ENCODE measurements around the gene RNF149. TPM values are rescaled to one million over a fixed set of nuclear protein-coding genes. Genes with fewer than 3 reads are reported as not detected.

The RNF149 gene
- total RNA-seq, 2 experiments from 2014 or later, result 48.7 to 53.2 TPM

- POLR2A ChIA-PET, result interaction anchor here (0.8 to 1.4 kb wide), 2 partner anchors 10 to 118 kb away, joined by 3 read pairs; no protein-coding TSS in a partner anchor
Observed at GRCh38 chr2:101231937-101232730, 76.4 kb downstream of the RNF149 start.

GRCh38 chr2:101231240-101231639 is 77.3 kb downstream of the RNF149 start:
- Mint-ChIP-seq H3K4me1 (ENCODE audit: low read depth) (no peaks in the 10 kb centered on the region), H3K4me3 (no peak overlapping the region), H3K27me3 (no peaks in the 10 kb centered on the region), H3K27ac (no peak overlapping the region), H3K9me3 (no peaks in the 10 kb centered on the region), H3K36me3 (ENCODE audit: low read depth) (no peaks in the 10 kb centered on the region)
- intact Hi-C loops (cut with micrococcal nuclease), result no loop called here
- ChIA-PET POLR2A (no interaction called here), CTCF (interaction anchor here (0.8 to 1.3 kb wide), 4 partner anchors 9 to 26 kb away, joined by 3 to 7 read pairs (median 4); no protein-coding TSS in a partner anchor)
- TF ChIP-seq CTCF (IDR thresholded peaks at IDR 0.05), result no peak
- ATAC-seq (no peak), DNase-seq (no peak)

More at GRCh38 chr2:101231937-101232730, 76.4 kb downstream of the RNF149 start:
- no peak overlapping the region for H3K4me3 Mint-ChIP-seq
- ATAC-seq, result no peak
- no peaks in the 10 kb centered on the region for H3K4me1 Mint-ChIP-seq (ENCODE audit: low read depth)
- CTCF ChIA-PET, result interaction anchor here (1.0 to 1.9 kb wide), 5 partner anchors 9 to 622 kb away, joined by 3 to 7 read pairs (median 3); partner anchors contain the start of gene CNOT11
- H3K9me3 Mint-ChIP-seq, result no peaks in the 10 kb centered on the region
- no peak overlapping the region for H3K27ac Mint-ChIP-seq
- intact Hi-C loops (cut with micrococcal nuclease), result no loop called here
- no peaks in the 10 kb centered on the region for H3K27me3 Mint-ChIP-seq
- DNase-seq, result no peak
- no peak for TF ChIP-seq CTCF (IDR thresholded peaks at IDR 0.05)
- no peaks in the 10 kb centered on the region for H3K36me3 Mint-ChIP-seq (ENCODE audit: low read depth)

GRCh38 chr2:101230541-101231001 is 77.9 kb downstream of the RNF149 start:
- no peak for TF ChIP-seq CTCF (IDR thresholded peaks at IDR 0.05)
- ChIA-PET POLR2A (no interaction called here), CTCF (interaction anchor here (0.7 to 1.3 kb wide), 4 partner anchors 10 to 174 kb away, joined by 3 to 7 read pairs (median 4); no protein-coding TSS in a partner anchor)
- no peak for ATAC-seq
- no peaks in the 10 kb centered on the region for H3K36me3 Mint-ChIP-seq (ENCODE audit: low read depth)
- no peaks in the 10 kb centered on the region for H3K9me3 Mint-ChIP-seq
- DNase-seq, result no peak
- no peaks in the 10 kb centered on the region for H3K27me3 Mint-ChIP-seq
- H3K4me1 Mint-ChIP-seq (ENCODE audit: low read depth), result no peaks in the 10 kb centered on the region
- no peak overlapping the region for H3K27ac Mint-ChIP-seq
- intact Hi-C loops (cut with micrococcal nuclease), result no loop called here
- H3K4me3 Mint-ChIP-seq, result no peak overlapping the region

Small RNA genes lying within 50 kb of the gene (microRNA-seq; reads per million reads assigned to microRNA genes)
- gene MIR5696 (ENCODE audit: borderline microRNAs expressed, borderline replicate concordance), result 2.4 reads per million

Other genes with a start within 250 kb of the RNF149 start
- 1 to 10 TPM; 3.2 to 3.3 TPM for gene TBC1D8, start 157.3 kb downstream of the RNF149 start, total RNA-seq
- gene CNOT11, start 55.8 kb downstream of the RNF149 start, total RNA-seq, result 10 to 100 TPM; 56.7 to 59.7 TPM
- not detected for gene CREG2, start 78.8 kb upstream of the RNF149 start, total RNA-seq
- gene RFX8, start 166.4 kb upstream of the RNF149 start, total RNA-seq, result under 1 TPM in 1 of 2 experiments, not detected in 1; 0.18 TPM